Suppressor macrophage treated with lipopolysaccharide for 4 hours (primary cell): ENCODE measurements around the gene TPCN2.
A peak's percentile ranks its signal among the peaks of the same experiment; 100 is the strongest.

Source experiments
- DNase-seq: peaks from one replicate; pipeline ENCODE4 v3.0.0-alpha.2; 2020

The TPCN2 gene

GRCh38 chr11:69153661-69154060 lies 104.9 kb downstream of the TPCN2 start:
- no peak for DNase-seq

GRCh38 chr11:69154211-69154913 lies 105.6 kb downstream of the TPCN2 start:
- DNase-seq: no peak

- DNase-seq: no peak
Observed at GRCh38 chr11:69154938-69155301, 106.2 kb downstream of the TPCN2 start.

GRCh38 chr11:69155302-69156234 lies 106.8 kb downstream of the TPCN2 start, which contains the start of gene SMIM38:
Gene SMIM38, plus strand, starts transcription at chr11:69155935. Its CDS starts 1,912 bp downstream, at chr11:69157847.
- DNase-seq: no peak

GRCh38 chr11:69156235-69156639 lies 107.5 kb downstream of the TPCN2 start:
- no peak for DNase-seq

- DNase-seq: no peak
Observed at GRCh38 chr11:69156673-69157155, 108.0 kb downstream of the TPCN2 start.

- peak; percentile 55 for DNase-seq
Observed at GRCh38 chr11:69157156-69157821, 108.6 kb downstream of the TPCN2 start.

- DNase-seq: no peak
Observed at GRCh38 chr11:69157822-69158231, 109.1 kb downstream of the TPCN2 start.

- DNase-seq: no peak
Observed at GRCh38 chr11:69158301-69159149, 109.8 kb downstream of the TPCN2 start.

GRCh38 chr11:69159150-69159852 lies 110.6 kb downstream of the TPCN2 start:
- DNase-seq: no peak

- DNase-seq: no peak
Observed at GRCh38 chr11:69160296-69161116, 111.8 kb downstream of the TPCN2 start.

- DNase-seq: no peak
Observed at GRCh38 chr11:69161117-69161407, 112.3 kb downstream of the TPCN2 start.

GRCh38 chr11:69162505-69162904 lies 113.8 kb downstream of the TPCN2 start:
- no peak for DNase-seq

GRCh38 chr11:69163842-69164241 lies 115.1 kb downstream of the TPCN2 start:
- no peak for DNase-seq

GRCh38 chr11:69164824-69165223 lies 116.1 kb downstream of the TPCN2 start:
- DNase-seq: no peak

GRCh38 chr11:69165775-69166174 lies 117.0 kb downstream of the TPCN2 start:
- DNase-seq: no peak

- DNase-seq: peak; percentile 80
Observed at GRCh38 chr11:69166218-69167115, 117.7 kb downstream of the TPCN2 start.

GRCh38 chr11:69167130-69167915 lies 118.6 kb downstream of the TPCN2 start:
- DNase-seq: no peak
